T-helper 22 cell (primary cell): ENCODE measurements around the gene SMIM28.

Experiments used
- DNase-seq: peaks from one replicate; pipeline ENCODE4 v3.0.0-alpha.2; 2020; ENCODE audit warnings: low read depth

Gene SMIM28

GRCh38 chr6:138430361-138431145 lies 52.8 kb downstream of the SMIM28 start:
- DNase-seq: no peak

GRCh38 chr6:138431256-138432062 lies 53.8 kb downstream of the SMIM28 start:
- DNase-seq: no peak

GRCh38 chr6:138432063-138432356 lies 54.3 kb downstream of the SMIM28 start:
- DNase-seq: no peak
